Breast epithelium (tissue), 4 donors: ENCODE measurements around the gene EIPR1. TPM values are rescaled to one million over a fixed set of nuclear protein-coding genes. Genes with fewer than 3 reads are reported as not detected.

Experiments
- DNase-seq, 2 donors: peaks; one replicate each; pipeline ENCODE4 v3.0.0-alpha.2; 2019; ENCODE audit warnings: low spot score in 2 of 2
- H3K27ac ChIP-seq, 2 donors: fragments of 200-600 bp; sonication (generic) in 1 of 2; one replicate each; pipeline ENCODE4 v1.5.1; 2016 to 2019; ENCODE audit warnings: mild to moderate bottlenecking in 1 of 2
- H3K27me3 ChIP-seq, 2 donors: fragments of 200-600 bp; sonication (generic) in 1 of 2; one replicate each; pipeline versions ENCODE4 v1.5.1 to v1.6.0; 2017 to 2019; ENCODE audit warnings: control low read depth in 1 of 2, mild to moderate bottlenecking in 1 of 2
- H3K36me3 ChIP-seq: fragments of 200-600 bp; one replicate; pipeline ENCODE4 v1.5.1; 2019
- H3K4me1 ChIP-seq, 2 donors: fragments of 200-600 bp; sonication (generic); one replicate each; pipeline ENCODE4 v1.5.1; 2016 to 2019; ENCODE audit warnings: control low read depth in 1 of 2
- H3K4me3 ChIP-seq, 3 donors: fragments of 200-600 bp; sonication (generic); 1 replicate in 2 of 3; 2 replicates in 1 of 3; pipeline ENCODE4 v1.5.1; 2016 to 2019; ENCODE audit warnings: mild to moderate bottlenecking in 3 of 3, moderate library complexity in 2 of 3
- H3K9me3 ChIP-seq, 2 donors: fragments of 200-600 bp; sonication (generic) in 1 of 2; one replicate each; pipeline ENCODE4 v1.5.1; 2016 to 2019; ENCODE audit warnings: control low read depth in 1 of 2
- CTCF ChIP-seq, 3 donors: fragments of 450-650 bp; IDR thresholded peaks; one replicate each; pipeline ENCODE4 v1.5.1; 2016 to 2017; ENCODE audit warnings: antibody characterized with exemption in 3 of 3, mild to moderate bottlenecking in 3 of 3, moderate library complexity in 3 of 3
- POLR2A ChIP-seq: fragments of 450-650 bp; IDR thresholded peaks from one replicate; pipeline ENCODE4 v1.6.1; 2016; ENCODE audit warnings: antibody characterized with exemption, mild to moderate bottlenecking, moderate library complexity
- POLR2AphosphoS5 ChIP-seq, 3 donors: sonication (generic); formaldehyde crosslinking; IDR thresholded peaks; one replicate each; pipeline ENCODE4 v1.6.1; 2017; ENCODE audit warnings: antibody characterized with exemption in 3 of 3
- intact Hi-C: fragments of 100-400 bp; cut with DNase I; formaldehyde crosslinking; loops from one replicate; pipeline ENCODE4 v1.15.1; 2023; ENCODE audit warnings: low total_unique reads
- total RNA-seq, 3 donors: library from RNA; depleted of rRNA; stranded (reverse); fragments of >200 nt; gene quantifications; one replicate each; pipeline ENCODE4 v1.1.0, GENCODE V29; 2016

The EIPR1 gene
- total RNA-seq, 3 donors from 2014 or later = 12.8 to 31.0 (median 23.3) TPM

- intact Hi-C loops = no loop called here
- H3K27ac ChIP-seq = no peak overlapping the region
- TF ChIP-seq POLR2A (no peak), POLR2AphosphoS5 (IDR thresholded peaks at IDR 0.05) (no peak), CTCF (IDR thresholded peaks at IDR 0.05) (no peak)
- H3K27me3 ChIP-seq = no peaks in the 10 kb centered on the region
- no peak overlapping the region for H3K4me3 ChIP-seq
- no peak for DNase-seq
- no peaks in the 10 kb centered on the region for H3K4me1 ChIP-seq
- no peaks in the 10 kb centered on the region for H3K36me3 ChIP-seq
- peaks cover 4 to 6% of the 10 kb centered on the region in 2 donors for H3K9me3 ChIP-seq
These were observed 231.4 kb downstream of the EIPR1 start for GRCh38 chr2:3146175-3146574.

GRCh38 chr2:3145471-3146021, 232.1 kb downstream of the EIPR1 start:
- H3K9me3 ChIP-seq = peaks cover 0 to 4% of the 10 kb centered on the region in 2 donors
- DNase-seq = no peak
- H3K4me3 ChIP-seq = no peak overlapping the region
- no peaks in the 10 kb centered on the region for H3K27me3 ChIP-seq
- intact Hi-C loops = no loop called here
- no peak overlapping the region for H3K27ac ChIP-seq
- no peaks in the 10 kb centered on the region for H3K36me3 ChIP-seq
- TF ChIP-seq POLR2AphosphoS5 (IDR thresholded peaks at IDR 0.05) (no peak), POLR2A (no peak), CTCF (IDR thresholded peaks at IDR 0.05) (no peak)
- H3K4me1 ChIP-seq = no peaks in the 10 kb centered on the region

GRCh38 chr2:3144856-3145255, 232.8 kb downstream of the EIPR1 start:
- intact Hi-C loops = no loop called here
- H3K4me3 ChIP-seq = no peak overlapping the region
- no peak for TF ChIP-seq POLR2AphosphoS5 (IDR thresholded peaks at IDR 0.05)
- no peak for TF ChIP-seq CTCF (IDR thresholded peaks at IDR 0.05)
- no peak for TF ChIP-seq POLR2A
- H3K27me3 ChIP-seq = no peaks in the 10 kb centered on the region
- no peak for DNase-seq
- no peaks in the 10 kb centered on the region for H3K36me3 ChIP-seq
- H3K4me1 ChIP-seq = no peaks in the 10 kb centered on the region
- H3K9me3 ChIP-seq = peaks cover 0 to 4% of the 10 kb centered on the region in 2 donors
- H3K27ac ChIP-seq = no peak overlapping the region

GRCh38 chr2:3143602-3144001, 234.0 kb downstream of the EIPR1 start:
- no peak for DNase-seq
- Histone ChIP-seq H3K9me3 (no peaks in the 10 kb centered on the region), H3K4me1 (no peaks in the 10 kb centered on the region), H3K36me3 (no peaks in the 10 kb centered on the region), H3K4me3 (no peak overlapping the region), H3K27me3 (no peaks in the 10 kb centered on the region), H3K27ac (no peak overlapping the region)
- intact Hi-C loops = no loop called here
- TF ChIP-seq POLR2A (no peak), POLR2AphosphoS5 (IDR thresholded peaks at IDR 0.05) (no peak), CTCF (IDR thresholded peaks at IDR 0.05) (no peak)

GRCh38 chr2:3142961-3143571, 234.6 kb downstream of the EIPR1 start:
- no peaks in the 10 kb centered on the region for H3K4me1 ChIP-seq
- H3K4me3 ChIP-seq = no peak overlapping the region
- H3K27me3 ChIP-seq = no peaks in the 10 kb centered on the region
- intact Hi-C loops = no loop called here
- no peaks in the 10 kb centered on the region for H3K9me3 ChIP-seq
- H3K36me3 ChIP-seq = no peaks in the 10 kb centered on the region
- no peak for TF ChIP-seq CTCF (IDR thresholded peaks at IDR 0.05)
- no peak for TF ChIP-seq POLR2A
- no peak for TF ChIP-seq POLR2AphosphoS5 (IDR thresholded peaks at IDR 0.05)
- DNase-seq = no peak
- H3K27ac ChIP-seq = no peak overlapping the region
